Upper lobe of left lung (tissue), 4 donors: ENCODE results near the gene TTC7B.

Experiments used
- EP300 ChIP-seq, 4 donors: sonication (generic); formaldehyde crosslinking; IDR thresholded peaks; one replicate each; pipeline ENCODE4 v1.5.1; 2017; ENCODE audit warnings: antibody characterized with exemption in 4 of 4, control low read depth in 2 of 4
- POLR2A ChIP-seq, 4 donors: fragments of 450-650 bp; IDR thresholded peaks; one replicate each; pipeline ENCODE4 v1.5.1; 2016 to 2017; ENCODE audit warnings: antibody characterized with exemption in 4 of 4, mild to moderate bottlenecking in 2 of 4
- POLR2AphosphoS5 ChIP-seq, 2 donors: sonication (generic); formaldehyde crosslinking; IDR thresholded peaks; one replicate each; pipeline ENCODE4 v1.5.1; 2017; ENCODE audit warnings: antibody characterized with exemption in 2 of 2
- TF ChIP-seq, protein P1 (sequence below), 6 experiments: fragments of 450-650 bp in 4 of 6; fragments of 200-600 bp in 2 of 6; sonication (generic) in 2 of 6; IDR thresholded peaks; one replicate each; pipeline ENCODE4 v1.5.1; 2016 to 2019; ENCODE audit warnings: antibody characterized with exemption in 6 of 6

DNA sequence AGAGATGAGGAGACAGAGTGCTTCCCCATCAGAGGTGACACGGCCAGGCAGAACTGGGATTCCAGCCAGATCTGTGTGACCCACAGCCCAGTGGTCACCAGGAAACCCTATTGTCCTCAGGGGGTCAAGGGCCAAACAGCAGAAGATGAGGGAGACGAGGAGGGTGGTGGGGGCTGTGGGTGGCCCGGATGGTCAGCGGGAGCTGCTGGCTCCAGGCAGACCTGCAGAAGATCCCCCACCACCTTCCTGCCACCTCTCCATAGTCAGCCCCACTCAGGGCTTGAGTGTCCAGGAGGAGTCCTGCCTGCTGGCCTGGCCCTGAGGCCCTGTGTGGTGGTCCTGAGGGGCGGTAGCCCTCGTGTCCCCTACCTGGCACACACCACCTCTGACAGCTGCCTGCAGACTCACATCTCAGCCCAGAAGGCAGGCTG, 282.6 kb downstream of the TTC7B start:
- TF ChIP-seq, protein P1, sequence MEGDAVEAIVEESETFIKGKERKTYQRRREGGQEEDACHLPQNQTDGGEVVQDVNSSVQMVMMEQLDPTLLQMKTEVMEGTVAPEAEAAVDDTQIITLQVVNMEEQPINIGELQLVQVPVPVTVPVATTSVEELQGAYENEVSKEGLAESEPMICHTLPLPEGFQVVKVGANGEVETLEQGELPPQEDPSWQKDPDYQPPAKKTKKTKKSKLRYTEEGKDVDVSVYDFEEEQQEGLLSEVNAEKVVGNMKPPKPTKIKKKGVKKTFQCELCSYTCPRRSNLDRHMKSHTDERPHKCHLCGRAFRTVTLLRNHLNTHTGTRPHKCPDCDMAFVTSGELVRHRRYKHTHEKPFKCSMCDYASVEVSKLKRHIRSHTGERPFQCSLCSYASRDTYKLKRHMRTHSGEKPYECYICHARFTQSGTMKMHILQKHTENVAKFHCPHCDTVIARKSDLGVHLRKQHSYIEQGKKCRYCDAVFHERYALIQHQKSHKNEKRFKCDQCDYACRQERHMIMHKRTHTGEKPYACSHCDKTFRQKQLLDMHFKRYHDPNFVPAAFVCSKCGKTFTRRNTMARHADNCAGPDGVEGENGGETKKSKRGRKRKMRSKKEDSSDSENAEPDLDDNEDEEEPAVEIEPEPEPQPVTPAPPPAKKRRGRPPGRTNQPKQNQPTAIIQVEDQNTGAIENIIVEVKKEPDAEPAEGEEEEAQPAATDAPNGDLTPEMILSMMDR (IDR thresholded peaks at IDR 0.05), result no peak
- TF ChIP-seq POLR2A (IDR thresholded peaks at IDR 0.05) (no peak), EP300 (IDR thresholded peaks at IDR 0.05) (no peak), POLR2AphosphoS5 (IDR thresholded peaks at IDR 0.05) (no peak)
